ENCODE measurements around the gene AIFM3.
A peak's percentile ranks its signal among the peaks of the same experiment; 100 is the strongest.

AIFM3 gene

GRCh38 chr22:20981787-20982562 is 14.9 kb downstream of the AIFM3 start, which contains the start of gene LZTR1:
Gene LZTR1 (plus strand): TSS chr22:20982297. CDS start chr22:20982372, 75 bp downstream.
- peak within 1 kb of the TSS; percentile 80 for H3K27ac ChIP-seq (ENCODE audit: low read depth, low read length)
- no peaks in the 10 kb centered on the region for H3K27me3 ChIP-seq (ENCODE audit: control insufficient read depth in 1 of 2, insufficient read depth in 2 of 2, low read length in 2 of 2)
- H3K4me3 ChIP-seq (ENCODE audit: low read depth in 1 of 2, low read length in 2 of 2): peak within 1 kb of the TSS; percentile 89
- H3K4me1 ChIP-seq (ENCODE audit: control insufficient read depth in 1 of 2, insufficient read depth in 2 of 2, low read length in 2 of 2): peaks cover 29 to 32% of the 10 kb centered on the region in 2 donors
- H3K36me3 ChIP-seq (ENCODE audit: control insufficient read depth in 1 of 2, insufficient read depth in 2 of 2, low read length in 2 of 2): peaks cover 0 to 12% of the 10 kb centered on the region in 2 donors
- peak within 1 kb of the TSS; percentile 82 to 89 for H3K9ac ChIP-seq (ENCODE audit: low read depth in 1 of 2, low read length in 2 of 2)
- H3K9me3 ChIP-seq (ENCODE audit: control insufficient read depth in 1 of 2, low read length in 2 of 2): peaks cover 6 to 7% of the 10 kb centered on the region in 2 donors

- H3K27me3 ChIP-seq (ENCODE audit: control insufficient read depth in 1 of 2, insufficient read depth in 2 of 2, low read length in 2 of 2): no peaks in the 10 kb centered on the region
- H3K4me1 ChIP-seq (ENCODE audit: control insufficient read depth in 1 of 2, insufficient read depth in 2 of 2, low read length in 2 of 2): peaks cover 29 to 32% of the 10 kb centered on the region in 2 donors
- H3K9me3 ChIP-seq (ENCODE audit: control insufficient read depth in 1 of 2, low read length in 2 of 2): peaks cover 6 to 7% of the 10 kb centered on the region in 2 donors
- peak overlapping the region; percentile 82 to 89 for H3K9ac ChIP-seq (ENCODE audit: low read depth in 1 of 2, low read length in 2 of 2)
- peaks cover 0 to 14% of the 10 kb centered on the region in 2 donors for H3K36me3 ChIP-seq (ENCODE audit: control insufficient read depth in 1 of 2, insufficient read depth in 2 of 2, low read length in 2 of 2)
- peak overlapping the region; percentile 80 for H3K27ac ChIP-seq (ENCODE audit: low read depth, low read length)
- H3K4me3 ChIP-seq (ENCODE audit: low read depth in 1 of 2, low read length in 2 of 2): peak overlapping the region; percentile 89
These were observed 15.5 kb downstream of the AIFM3 start for GRCh38 chr22:20982563-20982882.

GRCh38 chr22:20983081-20983771 is 16.2 kb downstream of the AIFM3 start:
- H3K4me3 ChIP-seq (ENCODE audit: low read depth in 1 of 2, low read length in 2 of 2): peak overlapping the region; percentile 89
- no peak overlapping the region for H3K27ac ChIP-seq (ENCODE audit: low read depth, low read length)
- H3K4me1 ChIP-seq (ENCODE audit: control insufficient read depth in 1 of 2, insufficient read depth in 2 of 2, low read length in 2 of 2): peaks cover 29 to 32% of the 10 kb centered on the region in 2 donors
- H3K9me3 ChIP-seq (ENCODE audit: control insufficient read depth in 1 of 2, low read length in 2 of 2): peaks cover 6 to 7% of the 10 kb centered on the region in 2 donors
- H3K27me3 ChIP-seq (ENCODE audit: control insufficient read depth in 1 of 2, insufficient read depth in 2 of 2, low read length in 2 of 2): no peaks in the 10 kb centered on the region
- H3K9ac ChIP-seq (ENCODE audit: low read depth in 1 of 2, low read length in 2 of 2): peak overlapping the region; percentile 82 to 89
- H3K36me3 ChIP-seq (ENCODE audit: control insufficient read depth in 1 of 2, insufficient read depth in 2 of 2, low read length in 2 of 2): peaks cover 2 to 19% of the 10 kb centered on the region in 2 donors

- H3K27ac ChIP-seq (ENCODE audit: low read depth, low read length): no peak overlapping the region
- H3K4me3 ChIP-seq (ENCODE audit: low read depth in 1 of 2, low read length in 2 of 2): no peak overlapping the region
- peaks cover 3 to 29% of the 10 kb centered on the region in 2 donors for H3K36me3 ChIP-seq (ENCODE audit: control insufficient read depth in 1 of 2, insufficient read depth in 2 of 2, low read length in 2 of 2)
- H3K27me3 ChIP-seq (ENCODE audit: control insufficient read depth in 1 of 2, insufficient read depth in 2 of 2, low read length in 2 of 2): no peaks in the 10 kb centered on the region
- peaks cover 17 to 20% of the 10 kb centered on the region in 2 donors for H3K4me1 ChIP-seq (ENCODE audit: control insufficient read depth in 1 of 2, insufficient read depth in 2 of 2, low read length in 2 of 2)
- H3K9ac ChIP-seq (ENCODE audit: low read depth in 1 of 2, low read length in 2 of 2): no peak overlapping the region
- no peaks in the 10 kb centered on the region for H3K9me3 ChIP-seq (ENCODE audit: control insufficient read depth in 1 of 2, low read length in 2 of 2)
These were observed 18.7 kb downstream of the AIFM3 start for GRCh38 chr22:20985720-20986119.

GRCh38 chr22:20986365-20986764 is 19.3 kb downstream of the AIFM3 start:
- Histone ChIP-seq H3K27ac (ENCODE audit: low read depth, low read length) (no peak overlapping the region), H3K9ac (ENCODE audit: low read depth in 1 of 2, low read length in 2 of 2) (no peak overlapping the region), H3K4me1 (ENCODE audit: control insufficient read depth in 1 of 2, insufficient read depth in 2 of 2, low read length in 2 of 2) (peaks cover 11 to 13% of the 10 kb centered on the region in 2 donors), H3K27me3 (ENCODE audit: control insufficient read depth in 1 of 2, insufficient read depth in 2 of 2, low read length in 2 of 2) (no peaks in the 10 kb centered on the region), H3K9me3 (ENCODE audit: control insufficient read depth in 1 of 2, low read length in 2 of 2) (no peaks in the 10 kb centered on the region), H3K4me3 (ENCODE audit: low read depth in 1 of 2, low read length in 2 of 2) (no peak overlapping the region), H3K36me3 (ENCODE audit: control insufficient read depth in 1 of 2, insufficient read depth in 2 of 2, low read length in 2 of 2) (peaks cover 3 to 35% of the 10 kb centered on the region in 2 donors)

GRCh38 chr22:20987375-20987774 is 20.3 kb downstream of the AIFM3 start:
- Histone ChIP-seq H3K27me3 (ENCODE audit: control insufficient read depth in 1 of 2, insufficient read depth in 2 of 2, low read length in 2 of 2) (no peaks in the 10 kb centered on the region), H3K4me1 (ENCODE audit: control insufficient read depth in 1 of 2, insufficient read depth in 2 of 2, low read length in 2 of 2) (peaks cover 8 to 10% of the 10 kb centered on the region in 2 donors), H3K27ac (ENCODE audit: low read depth, low read length) (no peak overlapping the region), H3K9ac (ENCODE audit: low read depth in 1 of 2, low read length in 2 of 2) (no peak overlapping the region), H3K9me3 (ENCODE audit: control insufficient read depth in 1 of 2, low read length in 2 of 2) (no peaks in the 10 kb centered on the region), H3K4me3 (ENCODE audit: low read depth in 1 of 2, low read length in 2 of 2) (no peak overlapping the region), H3K36me3 (ENCODE audit: control insufficient read depth in 1 of 2, insufficient read depth in 2 of 2, low read length in 2 of 2) (peaks cover 11 to 45% of the 10 kb centered on the region in 2 donors)

GRCh38 chr22:20988573-20989322 is 21.7 kb downstream of the AIFM3 start:
- H3K27ac ChIP-seq (ENCODE audit: low read depth, low read length): no peak overlapping the region
- no peaks in the 10 kb centered on the region for H3K27me3 ChIP-seq (ENCODE audit: control insufficient read depth in 1 of 2, insufficient read depth in 2 of 2, low read length in 2 of 2)
- H3K4me1 ChIP-seq (ENCODE audit: control insufficient read depth in 1 of 2, insufficient read depth in 2 of 2, low read length in 2 of 2): no peaks in the 10 kb centered on the region
- no peaks in the 10 kb centered on the region for H3K9me3 ChIP-seq (ENCODE audit: control insufficient read depth in 1 of 2, low read length in 2 of 2)
- no peak overlapping the region for H3K4me3 ChIP-seq (ENCODE audit: low read depth in 1 of 2, low read length in 2 of 2)
- peaks cover 16 to 59% of the 10 kb centered on the region in 2 donors for H3K36me3 ChIP-seq (ENCODE audit: control insufficient read depth in 1 of 2, insufficient read depth in 2 of 2, low read length in 2 of 2)
- H3K9ac ChIP-seq (ENCODE audit: low read depth in 1 of 2, low read length in 2 of 2): no peak overlapping the region

- no peak overlapping the region for H3K9ac ChIP-seq (ENCODE audit: low read depth in 1 of 2, low read length in 2 of 2)
- peaks cover 16 to 64% of the 10 kb centered on the region in 2 donors for H3K36me3 ChIP-seq (ENCODE audit: control insufficient read depth in 1 of 2, insufficient read depth in 2 of 2, low read length in 2 of 2)
- no peak overlapping the region for H3K27ac ChIP-seq (ENCODE audit: low read depth, low read length)
- H3K4me1 ChIP-seq (ENCODE audit: control insufficient read depth in 1 of 2, insufficient read depth in 2 of 2, low read length in 2 of 2): no peaks in the 10 kb centered on the region
- no peak overlapping the region for H3K4me3 ChIP-seq (ENCODE audit: low read depth in 1 of 2, low read length in 2 of 2)
- H3K27me3 ChIP-seq (ENCODE audit: control insufficient read depth in 1 of 2, insufficient read depth in 2 of 2, low read length in 2 of 2): no peaks in the 10 kb centered on the region
- H3K9me3 ChIP-seq (ENCODE audit: control insufficient read depth in 1 of 2, low read length in 2 of 2): no peaks in the 10 kb centered on the region
These were observed 22.5 kb downstream of the AIFM3 start for GRCh38 chr22:20989323-20990138.

Data from duodenal mucosa (tissue), 2 donors.